Liver (tissue), 9 donors: ENCODE data around the gene PRR22. TPM values are rescaled to one million over a fixed set of nuclear protein-coding genes. Genes with fewer than 3 reads are reported as not detected.

Experiments used
- DNase-seq: peaks from one replicate; pipeline ENCODE4 v3.0.0-alpha.2; 2017; ENCODE audit warnings: low spot score
- H3K27ac ChIP-seq, 2 donors: one replicate each; pipeline ENCODE4 v1.7.0; 2013; ENCODE audit warnings: inconsistent platforms in 2 of 2, low read length in 2 of 2, control low read depth in 1 of 2, low read depth in 1 of 2, mild to moderate bottlenecking in 1 of 2
- H3K27me3 ChIP-seq, 4 donors: one replicate each; pipeline versions ENCODE4 v1.6.1 to v1.7.0; 2013; ENCODE audit warnings: low read length in 3 of 4, inconsistent platforms in 1 of 4, mild to moderate bottlenecking in 1 of 4, moderate library complexity in 1 of 4; ENCODE audit not compliant: control insufficient read depth in 4 of 4, insufficient read depth in 4 of 4
- H3K36me3 ChIP-seq, 4 donors: one replicate each; pipeline versions ENCODE4 v1.6.1 to v1.7.0; 2013; ENCODE audit warnings: low read length in 3 of 4, mild to moderate bottlenecking in 3 of 4, low read depth in 1 of 4, moderate library complexity in 1 of 4; ENCODE audit not compliant: control insufficient read depth in 4 of 4, insufficient read depth in 3 of 4
- H3K4me1 ChIP-seq, 4 donors: one replicate each; pipeline versions ENCODE4 v1.6.1 to v1.7.0; 2013; ENCODE audit warnings: low read length in 3 of 4, mild to moderate bottlenecking in 3 of 4, moderate library complexity in 1 of 4; ENCODE audit not compliant: control insufficient read depth in 4 of 4, insufficient read depth in 4 of 4
- H3K4me3 ChIP-seq, 3 donors: one replicate each; pipeline versions ENCODE4 v1.6.1 to v1.7.0; 2013; ENCODE audit warnings: low read length in 3 of 3, control low read depth in 1 of 3, low read depth in 1 of 3, mild to moderate bottlenecking in 1 of 3
- H3K9ac ChIP-seq, 2 donors: one replicate each; pipeline ENCODE4 v1.7.0; 2013; ENCODE audit warnings: low read length in 2 of 2, mild to moderate bottlenecking in 2 of 2, moderate library complexity in 2 of 2, control low read depth in 1 of 2, low read depth in 1 of 2
- H3K9me3 ChIP-seq, 4 donors: one replicate each; pipeline versions ENCODE4 v1.6.1 to v1.7.0; 2013; ENCODE audit warnings: low read length in 3 of 4; ENCODE audit not compliant: control insufficient read depth in 4 of 4
- EGR1 ChIP-seq, 2 donors: IDR thresholded peaks; 2 replicates each; pipeline ENCODE4 v1.6.1; 2016 to 2018; ENCODE audit warnings: antibody characterized with exemption in 2 of 2, low read depth in 2 of 2
- FOXA1 ChIP-seq: IDR thresholded peaks from 2 replicates; pipeline ENCODE4 v1.6.1; 2016; ENCODE audit warnings: antibody characterized with exemption
- FOXA2 ChIP-seq: IDR thresholded peaks from 2 replicates; pipeline ENCODE4 v1.6.1; 2016; ENCODE audit warnings: antibody characterized with exemption
- GABPA ChIP-seq, 2 donors: IDR thresholded peaks in 1 of 2; conservative IDR thresholded peaks in 1 of 2; 2 replicates each; pipeline ENCODE4 v1.6.1; 2016; ENCODE audit warnings: antibody characterized with exemption in 2 of 2, mild to moderate bottlenecking in 1 of 2, moderate library complexity in 1 of 2
- HNF4G ChIP-seq: IDR thresholded peaks from 2 replicates; pipeline ENCODE4 v1.6.1; 2016; ENCODE audit warnings: antibody characterized with exemption
- JUND ChIP-seq, 2 donors: IDR thresholded peaks; 2 replicates each; pipeline ENCODE4 v1.6.1; 2016; ENCODE audit warnings: antibody characterized with exemption in 2 of 2
- RAD21 ChIP-seq, 2 donors: IDR thresholded peaks; 2 replicates each; pipeline ENCODE4 v1.6.1; 2016; ENCODE audit warnings: antibody characterized with exemption in 2 of 2, mild to moderate bottlenecking in 2 of 2
- RXRA ChIP-seq, 2 donors: IDR thresholded peaks; 2 replicates each; pipeline ENCODE4 v1.6.1; 2017 to 2018; ENCODE audit warnings: antibody characterized with exemption in 2 of 2, mild to moderate bottlenecking in 1 of 2
- SP1 ChIP-seq: IDR thresholded peaks from 2 replicates; pipeline ENCODE4 v1.6.1; 2018; ENCODE audit warnings: antibody characterized with exemption, mild to moderate bottlenecking
- TAF1 ChIP-seq: conservative IDR thresholded peaks from 2 replicates; pipeline ENCODE4 v1.6.1; 2016; ENCODE audit warnings: antibody characterized with exemption, mild to moderate bottlenecking
- YY1 ChIP-seq: IDR thresholded peaks from 2 replicates; pipeline ENCODE4 v1.6.1; 2016; ENCODE audit warnings: antibody characterized with exemption, mild to moderate bottlenecking
- WGBS: extraction: QIAGEN DNeasy Blood & Tissue Kit; methylation state at CpG from one replicate; pipeline ENCODE4 v1.1.7; 2013; 5-methylcytosine and 5-hydroxymethylcytosine counted together
- polyA plus RNA-seq, 2 donors: library from polyadenylated mRNA; stranded (reverse) in 1 of 2; unstranded in 1 of 2; fragments of 200-250 nt in 1 of 2; fragments of >200 nt in 1 of 2; fragmentation: Nextera tagmentation in 1 of 2; extraction: Ambion mirVana in 1 of 2; gene quantifications; one replicate each; pipeline versions ENCODE4 v1.2.1 to v1.2.3, GENCODE V29; 2013 to 2015
- total RNA-seq, 2 donors: library from RNA; depleted of rRNA; stranded (reverse); fragments of >200 nt; gene quantifications; one replicate each; pipeline ENCODE4 v1.2.3, GENCODE V29; 2014
- TF ChIP-seq, protein P1 (sequence below): fragments of 150-350 bp; IDR thresholded peaks from 2 replicates; pipeline ENCODE4 v1.5.1; 2017; ENCODE audit warnings: improper control_type of control experiment, low read depth, low read length; ENCODE audit not compliant: missing input control
- TF ChIP-seq, protein P2 (sequence below): IDR thresholded peaks from 2 replicates; pipeline ENCODE4 v1.6.1; 2016; ENCODE audit warnings: antibody characterized with exemption
- TF ChIP-seq, protein P3 (sequence below): IDR thresholded peaks from 2 replicates; pipeline ENCODE4 v1.6.1; 2016; ENCODE audit warnings: antibody characterized with exemption
- TF ChIP-seq, protein P4 (sequence below): IDR thresholded peaks from 2 replicates; pipeline ENCODE4 v1.6.1; 2016; ENCODE audit warnings: antibody characterized with exemption
- TF ChIP-seq, protein P5 (sequence below): IDR thresholded peaks from 2 replicates; pipeline ENCODE4 v1.6.1; 2016; ENCODE audit warnings: antibody characterized with exemption, mild to moderate bottlenecking
- donor health status: healthy.
- donor health status: healthy.
- donor health status: healthy.
- donor health status: healthy.
- donor health status: healthy.

The PRR22 gene
- total and polyA plus RNA-seq, 4 donors = 0.40 to 1.6 (median 0.63) TPM

DNA sequence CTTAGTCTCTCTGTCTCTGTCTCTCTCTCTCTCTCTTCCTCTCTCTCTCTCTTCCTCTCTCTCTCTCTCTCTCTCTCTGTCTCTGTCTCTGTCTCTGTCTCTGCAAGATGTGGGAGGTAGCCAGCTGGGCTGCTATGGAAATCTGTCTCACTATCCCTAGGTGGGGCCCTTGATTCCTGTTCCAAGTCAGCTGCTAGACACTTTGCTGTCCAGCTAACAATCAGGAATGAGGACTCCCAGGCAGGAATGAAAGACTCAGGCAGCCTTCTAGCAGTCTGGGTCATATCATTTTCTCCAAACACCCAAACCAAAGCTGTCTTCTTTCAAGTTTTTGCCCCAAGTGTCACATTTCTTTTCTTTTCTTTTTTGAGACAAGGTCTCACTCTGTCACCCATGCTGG lies 40.9 kb downstream of the PRR22 start (continued):
- TF ChIP-seq FOXA1 (no peak), RXRA (IDR thresholded peaks at IDR 0.05) (no peak), YY1 (no peak), GABPA (IDR thresholded peaks at IDR 0.05 in 1 of 2, conservative IDR thresholded peaks at IDR 0.05 in 1 of 2) (no peak), HNF4G (no peak)
- TF ChIP-seq, protein P1, sequence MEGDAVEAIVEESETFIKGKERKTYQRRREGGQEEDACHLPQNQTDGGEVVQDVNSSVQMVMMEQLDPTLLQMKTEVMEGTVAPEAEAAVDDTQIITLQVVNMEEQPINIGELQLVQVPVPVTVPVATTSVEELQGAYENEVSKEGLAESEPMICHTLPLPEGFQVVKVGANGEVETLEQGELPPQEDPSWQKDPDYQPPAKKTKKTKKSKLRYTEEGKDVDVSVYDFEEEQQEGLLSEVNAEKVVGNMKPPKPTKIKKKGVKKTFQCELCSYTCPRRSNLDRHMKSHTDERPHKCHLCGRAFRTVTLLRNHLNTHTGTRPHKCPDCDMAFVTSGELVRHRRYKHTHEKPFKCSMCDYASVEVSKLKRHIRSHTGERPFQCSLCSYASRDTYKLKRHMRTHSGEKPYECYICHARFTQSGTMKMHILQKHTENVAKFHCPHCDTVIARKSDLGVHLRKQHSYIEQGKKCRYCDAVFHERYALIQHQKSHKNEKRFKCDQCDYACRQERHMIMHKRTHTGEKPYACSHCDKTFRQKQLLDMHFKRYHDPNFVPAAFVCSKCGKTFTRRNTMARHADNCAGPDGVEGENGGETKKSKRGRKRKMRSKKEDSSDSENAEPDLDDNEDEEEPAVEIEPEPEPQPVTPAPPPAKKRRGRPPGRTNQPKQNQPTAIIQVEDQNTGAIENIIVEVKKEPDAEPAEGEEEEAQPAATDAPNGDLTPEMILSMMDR = no peak
- TF ChIP-seq, protein P2, sequence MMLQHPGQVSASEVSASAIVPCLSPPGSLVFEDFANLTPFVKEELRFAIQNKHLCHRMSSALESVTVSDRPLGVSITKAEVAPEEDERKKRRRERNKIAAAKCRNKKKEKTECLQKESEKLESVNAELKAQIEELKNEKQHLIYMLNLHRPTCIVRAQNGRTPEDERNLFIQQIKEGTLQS = no peak

DNA sequence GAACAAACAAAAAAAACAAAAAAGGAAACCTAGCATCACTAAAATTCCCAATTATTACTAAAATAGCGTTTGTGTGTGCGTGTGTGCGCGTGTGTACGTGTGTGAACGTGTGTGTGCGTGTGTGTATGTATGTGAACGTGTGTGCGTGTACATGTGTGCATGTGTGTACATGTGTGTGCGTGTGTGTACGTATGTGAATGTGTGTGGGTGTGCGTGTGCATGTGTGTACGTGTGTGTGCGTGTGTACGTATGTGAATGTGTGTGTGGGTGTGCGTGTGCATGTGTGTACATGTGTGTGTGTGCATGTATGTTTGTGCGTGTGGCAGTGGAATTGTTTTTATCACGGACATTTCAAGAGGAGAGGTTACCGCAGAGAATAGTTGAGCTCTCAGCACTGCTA lies 42.5 kb downstream of the PRR22 start:
- Histone ChIP-seq H3K36me3 (no peaks in the 10 kb centered on the region), H3K4me3 (no peak overlapping the region), H3K4me1 (no peaks in the 10 kb centered on the region), H3K9ac (no peak overlapping the region), H3K9me3 (no peaks in the 10 kb centered on the region), H3K27ac (no peak overlapping the region), H3K27me3 (no peaks in the 10 kb centered on the region)
- TF ChIP-seq, protein P3, sequence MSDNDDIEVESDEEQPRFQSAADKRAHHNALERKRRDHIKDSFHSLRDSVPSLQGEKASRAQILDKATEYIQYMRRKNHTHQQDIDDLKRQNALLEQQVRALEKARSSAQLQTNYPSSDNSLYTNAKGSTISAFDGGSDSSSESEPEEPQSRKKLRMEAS = no peak
- TF ChIP-seq FOXA1 (no peak), EGR1 (IDR thresholded peaks at IDR 0.05; ENCODE audit: low read depth in 2 of 2) (no peak), HNF4G (no peak), FOXA2 (no peak), SP1 (no peak), GABPA (IDR thresholded peaks at IDR 0.05 in 1 of 2, conservative IDR thresholded peaks at IDR 0.05 in 1 of 2) (no peak), TAF1 (no peak), RAD21 (IDR thresholded peaks at IDR 0.05) (no peak), JUND (IDR thresholded peaks at IDR 0.05) (no peak)
- TF ChIP-seq, protein P4, sequence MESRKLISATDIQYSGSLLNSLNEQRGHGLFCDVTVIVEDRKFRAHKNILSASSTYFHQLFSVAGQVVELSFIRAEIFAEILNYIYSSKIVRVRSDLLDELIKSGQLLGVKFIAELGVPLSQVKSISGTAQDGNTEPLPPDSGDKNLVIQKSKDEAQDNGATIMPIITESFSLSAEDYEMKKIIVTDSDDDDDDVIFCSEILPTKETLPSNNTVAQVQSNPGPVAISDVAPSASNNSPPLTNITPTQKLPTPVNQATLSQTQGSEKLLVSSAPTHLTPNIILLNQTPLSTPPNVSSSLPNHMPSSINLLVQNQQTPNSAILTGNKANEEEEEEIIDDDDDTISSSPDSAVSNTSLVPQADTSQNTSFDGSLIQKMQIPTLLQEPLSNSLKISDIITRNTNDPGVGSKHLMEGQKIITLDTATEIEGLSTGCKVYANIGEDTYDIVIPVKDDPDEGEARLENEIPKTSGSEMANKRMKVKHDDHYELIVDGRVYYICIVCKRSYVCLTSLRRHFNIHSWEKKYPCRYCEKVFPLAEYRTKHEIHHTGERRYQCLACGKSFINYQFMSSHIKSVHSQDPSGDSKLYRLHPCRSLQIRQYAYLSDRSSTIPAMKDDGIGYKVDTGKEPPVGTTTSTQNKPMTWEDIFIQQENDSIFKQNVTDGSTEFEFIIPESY = no peak
- TF ChIP-seq, protein P2 = no peak
- TF ChIP-seq, protein P5, sequence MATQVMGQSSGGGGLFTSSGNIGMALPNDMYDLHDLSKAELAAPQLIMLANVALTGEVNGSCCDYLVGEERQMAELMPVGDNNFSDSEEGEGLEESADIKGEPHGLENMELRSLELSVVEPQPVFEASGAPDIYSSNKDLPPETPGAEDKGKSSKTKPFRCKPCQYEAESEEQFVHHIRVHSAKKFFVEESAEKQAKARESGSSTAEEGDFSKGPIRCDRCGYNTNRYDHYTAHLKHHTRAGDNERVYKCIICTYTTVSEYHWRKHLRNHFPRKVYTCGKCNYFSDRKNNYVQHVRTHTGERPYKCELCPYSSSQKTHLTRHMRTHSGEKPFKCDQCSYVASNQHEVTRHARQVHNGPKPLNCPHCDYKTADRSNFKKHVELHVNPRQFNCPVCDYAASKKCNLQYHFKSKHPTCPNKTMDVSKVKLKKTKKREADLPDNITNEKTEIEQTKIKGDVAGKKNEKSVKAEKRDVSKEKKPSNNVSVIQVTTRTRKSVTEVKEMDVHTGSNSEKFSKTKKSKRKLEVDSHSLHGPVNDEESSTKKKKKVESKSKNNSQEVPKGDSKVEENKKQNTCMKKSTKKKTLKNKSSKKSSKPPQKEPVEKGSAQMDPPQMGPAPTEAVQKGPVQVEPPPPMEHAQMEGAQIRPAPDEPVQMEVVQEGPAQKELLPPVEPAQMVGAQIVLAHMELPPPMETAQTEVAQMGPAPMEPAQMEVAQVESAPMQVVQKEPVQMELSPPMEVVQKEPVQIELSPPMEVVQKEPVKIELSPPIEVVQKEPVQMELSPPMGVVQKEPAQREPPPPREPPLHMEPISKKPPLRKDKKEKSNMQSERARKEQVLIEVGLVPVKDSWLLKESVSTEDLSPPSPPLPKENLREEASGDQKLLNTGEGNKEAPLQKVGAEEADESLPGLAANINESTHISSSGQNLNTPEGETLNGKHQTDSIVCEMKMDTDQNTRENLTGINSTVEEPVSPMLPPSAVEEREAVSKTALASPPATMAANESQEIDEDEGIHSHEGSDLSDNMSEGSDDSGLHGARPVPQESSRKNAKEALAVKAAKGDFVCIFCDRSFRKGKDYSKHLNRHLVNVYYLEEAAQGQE = no peak
- TF ChIP-seq, protein P1 = no peak
- WGBS = 86% methylated on average over 19 of the region's 19 CpGs
- DNase-seq = no peak
